Body of pancreas (tissue), 4 donors: ENCODE data around the gene SSR4.

ENCODE experiments used
- POLR2A ChIP-seq, 3 donors: fragments of 450-650 bp; IDR thresholded peaks; one replicate each; pipeline ENCODE4 v1.6.1; 2016; ENCODE audit warnings: antibody characterized with exemption in 3 of 3, mild to moderate bottlenecking in 2 of 3
- TF ChIP-seq, protein P1 (sequence below), 7 experiments: fragments of 450-650 bp in 4 of 7; fragments of 200-600 bp in 3 of 7; sonication (generic) in 3 of 7; IDR thresholded peaks; one replicate each; pipeline ENCODE4 v1.5.1; 2016 to 2019; ENCODE audit warnings: antibody characterized with exemption in 7 of 7

DNA sequence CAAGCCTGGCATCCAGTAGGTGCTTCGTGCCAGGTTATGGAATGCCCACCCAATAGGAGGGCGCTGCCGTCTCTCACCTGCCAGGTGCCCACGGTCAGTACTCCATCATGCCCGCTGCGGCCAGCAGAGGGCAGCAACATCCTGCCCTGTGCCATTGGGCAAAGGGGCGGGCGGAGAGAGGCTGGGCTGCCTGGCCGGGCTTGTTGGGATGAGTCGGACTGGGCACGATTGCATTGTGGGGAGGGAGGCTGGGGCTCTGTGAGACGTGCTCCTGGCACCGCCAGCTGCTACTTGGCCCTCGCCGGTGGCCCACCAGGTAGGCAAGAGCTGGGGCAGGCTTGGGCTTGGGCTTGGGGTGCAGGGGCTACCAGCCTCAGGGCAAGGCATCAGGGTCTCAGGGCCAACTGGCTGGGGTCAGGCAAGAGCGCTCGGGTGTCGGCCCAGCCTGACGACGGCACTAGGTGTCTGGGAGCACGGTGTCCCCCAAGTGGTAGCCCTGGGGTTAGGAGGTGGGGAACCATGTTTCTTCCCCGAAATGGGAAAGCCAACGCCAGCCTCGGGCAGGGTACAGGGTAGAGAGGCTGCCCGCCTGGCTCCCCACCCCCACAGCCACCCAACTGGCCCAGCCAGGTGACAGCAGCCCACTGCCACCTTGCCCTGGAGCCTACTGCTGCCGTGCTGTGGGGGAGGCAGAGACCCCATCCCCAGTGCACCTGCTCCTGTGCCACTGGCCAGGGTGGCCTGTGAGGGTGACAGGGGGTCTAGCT lies 30.3 kb upstream of the SSR4 start, which contains the start of gene PLXNB3:
- TF ChIP-seq POLR2A (IDR thresholded peaks at IDR 0.05) = peak in 1 of 3 donors; percentile 26
- TF ChIP-seq, protein P1, sequence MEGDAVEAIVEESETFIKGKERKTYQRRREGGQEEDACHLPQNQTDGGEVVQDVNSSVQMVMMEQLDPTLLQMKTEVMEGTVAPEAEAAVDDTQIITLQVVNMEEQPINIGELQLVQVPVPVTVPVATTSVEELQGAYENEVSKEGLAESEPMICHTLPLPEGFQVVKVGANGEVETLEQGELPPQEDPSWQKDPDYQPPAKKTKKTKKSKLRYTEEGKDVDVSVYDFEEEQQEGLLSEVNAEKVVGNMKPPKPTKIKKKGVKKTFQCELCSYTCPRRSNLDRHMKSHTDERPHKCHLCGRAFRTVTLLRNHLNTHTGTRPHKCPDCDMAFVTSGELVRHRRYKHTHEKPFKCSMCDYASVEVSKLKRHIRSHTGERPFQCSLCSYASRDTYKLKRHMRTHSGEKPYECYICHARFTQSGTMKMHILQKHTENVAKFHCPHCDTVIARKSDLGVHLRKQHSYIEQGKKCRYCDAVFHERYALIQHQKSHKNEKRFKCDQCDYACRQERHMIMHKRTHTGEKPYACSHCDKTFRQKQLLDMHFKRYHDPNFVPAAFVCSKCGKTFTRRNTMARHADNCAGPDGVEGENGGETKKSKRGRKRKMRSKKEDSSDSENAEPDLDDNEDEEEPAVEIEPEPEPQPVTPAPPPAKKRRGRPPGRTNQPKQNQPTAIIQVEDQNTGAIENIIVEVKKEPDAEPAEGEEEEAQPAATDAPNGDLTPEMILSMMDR (IDR thresholded peaks at IDR 0.05) = peak; percentile 59 to 88 (median 76)
